ENCODE data around the gene CDK5RAP1. TPM values are rescaled to one million over a fixed set of nuclear protein-coding genes. Genes with fewer than 3 reads are reported as not detected.

CDK5RAP1 gene
- total and polyA plus RNA-seq, 2 donors (not counting 3 experiments of a cell fraction or from before 2014, with no cell fraction given) = 30.8 to 36.5 TPM

- Histone ChIP-seq H4K20me1 (replicated peaks; ENCODE audit: control insufficient read depth, extremely low read depth, insufficient read depth, low read length) (no peaks in the 10 kb centered on the region), H3K27ac (ENCODE audit: insufficient read depth, low read depth, low read length) (no peak overlapping the region), H2AFZ (ENCODE audit: low read depth, low read length) (no peak overlapping the region), H3K27me3 (ENCODE audit: control insufficient read depth in 2 of 2, insufficient read depth in 2 of 2, low read length in 2 of 2) (peaks cover 3 to 5% of the 10 kb centered on the region in 2 experiments), H3K79me2 (ENCODE audit: control insufficient read depth, insufficient read depth, low read length) (no peaks in the 10 kb centered on the region), H3K4me1 (ENCODE audit: control insufficient read depth, extremely low read depth, insufficient read depth, low read length) (no peaks in the 10 kb centered on the region), H3K9me3 (replicated peaks; ENCODE audit: control insufficient read depth, insufficient read depth, low read length) (no peaks in the 10 kb centered on the region), H3K36me3 (ENCODE audit: control insufficient read depth in 2 of 2, extremely low read depth in 1 of 2, insufficient read depth in 2 of 2, low read length in 2 of 2) (no peaks in the 10 kb centered on the region), H3K9ac (replicated peaks; ENCODE audit: extremely low read depth, insufficient read depth, low read length) (no peak overlapping the region), H3K9me1 (replicated peaks; ENCODE audit: control insufficient read depth, extremely low read depth, insufficient read depth, low read length) (no peaks in the 10 kb centered on the region), H3K4me2 (ENCODE audit: insufficient read depth, low read length) (no peak overlapping the region), H3K4me3 (replicated peaks in 1 of 3; ENCODE audit: insufficient read depth in 1 of 3, low read depth in 1 of 3, low read length in 3 of 3) (no peak overlapping the region)
- POLR2A ChIA-PET = no interaction called here
- DNase-seq (ENCODE audit: low read depth, low spot score) = no peak
- no peak for TF ChIP-seq POLR2AphosphoS5 (IDR thresholded peaks at IDR 0.05; ENCODE audit: insufficient read depth, low read depth, low read length)
- no peak for TF ChIP-seq CTCF (IDR thresholded peaks at IDR 0.05; ENCODE audit: extremely low read depth in 1 of 2, insufficient read depth in 1 of 2, low read depth in 1 of 2, low read length in 2 of 2)
- no peak for TF ChIP-seq MAX (IDR thresholded peaks at IDR 0.05; ENCODE audit: insufficient read depth, insufficient read length)
- no peak for TF ChIP-seq FOS (IDR thresholded peaks at IDR 0.05; ENCODE audit: borderline replicate concordance, insufficient read depth, low read length)
- TF ChIP-seq POLR2A (IDR thresholded peaks at IDR 0.05; ENCODE audit: low read depth, low read length) = no peak
- no peak for TF ChIP-seq EZH2 (IDR thresholded peaks at IDR 0.05; ENCODE audit: borderline replicate concordance, low read depth, low read length, severe bottlenecking)
- TF ChIP-seq MYC (IDR thresholded peaks at IDR 0.05; ENCODE audit: low read depth, low read length) = no peak
- TF ChIP-seq GATA2 (IDR thresholded peaks at IDR 0.05; ENCODE audit: insufficient read depth, insufficient read length, low read depth, low read length) = no peak
- no peak for TF ChIP-seq JUN (IDR thresholded peaks at IDR 0.05; ENCODE audit: borderline replicate concordance, insufficient read depth, insufficient read length, low read depth)
- no TSS peak for BruUV-seq (replicated peaks)
- no peak for FAIRE-seq
- CTCF ChIA-PET = interaction anchor here (1.0 kb wide), 1 partner anchor 16 kb away, joined by 3 read pairs; no protein-coding TSS in a partner anchor
- intact Hi-C loops (cut with micrococcal nuclease) (no loop called here), dilution Hi-C loops (cut with MboI; ENCODE audit: extremely low pct_ligation_motif_present, low sequenced_read_pairs) (no loop called here)
Measured at GRCh38 chr20:33316343-33316742, 85.0 kb downstream of the CDK5RAP1 start.

Data from endothelial cell of umbilical vein (primary cell).